Measurements from ENCODE around the gene BTBD2. TPM values are rescaled to one million over a fixed set of nuclear protein-coding genes. Genes with fewer than 3 reads are reported as not detected.

BTBD2 gene
- total and polyA plus RNA-seq, 7 donors = 31.9 to 82.8 (median 46.2) TPM

- Histone ChIP-seq H3K36me3 (no peaks in the 10 kb centered on the region), H3K4me3 (peak overlapping the region in 3 of 4 donors; percentile 21 to 92 (median 76)), H3K9me3 (no peaks in the 10 kb centered on the region), H3K27ac (peak overlapping the region; percentile 78 to 83 (median 80)), H3K27me3 (no peaks in the 10 kb centered on the region), H3K4me1 (peaks cover 0 to 37% (median 35%) of the 10 kb centered on the region in 4 donors)
- WGBS, 2 donors = 60 to 72% methylated on average over 23 of the region's 23 CpGs
- peak; percentile 97 for DNase-seq
- intact Hi-C loops (cut with DNase I) = loop anchor here (2.0 to 5.0 kb wide), 2 partner anchors 45 to 76 kb away; no protein-coding TSS in a partner anchor
- TF ChIP-seq POLR2A (IDR thresholded peaks at IDR 0.05) (no peak), EP300 (IDR thresholded peaks at IDR 0.05) (no peak), POLR2AphosphoS5 (IDR thresholded peaks at IDR 0.05) (peak in 1 of 4 donors; percentile 26)
Measured at GRCh38 chr19:2016041-2016807, 710 bp upstream of the BTBD2 start.

GRCh38 chr19:2014731-2015607 lies 545 bp downstream of the BTBD2 start:
- peak overlapping the region; percentile 70 to 83 (median 76) for H3K27ac ChIP-seq
- H3K27me3 ChIP-seq = no peaks in the 10 kb centered on the region
- peak; percentile 72 for DNase-seq
- peak overlapping the region; percentile 59 to 92 (median 78) for H3K4me3 ChIP-seq
- peaks cover 0 to 37% (median 35%) of the 10 kb centered on the region in 4 donors for H3K4me1 ChIP-seq
- intact Hi-C loops (cut with DNase I) = loop anchor here (2.0 to 5.0 kb wide), 2 partner anchors 72 to 77 kb away; no protein-coding TSS in a partner anchor
- no peaks in the 10 kb centered on the region for H3K9me3 ChIP-seq
- WGBS, 2 donors = 6 to 10% methylated on average over 74 of the region's 74 CpGs
- H3K36me3 ChIP-seq = no peaks in the 10 kb centered on the region
- TF ChIP-seq POLR2AphosphoS5 (IDR thresholded peaks at IDR 0.05) (no peak), CTCF (IDR thresholded peaks at IDR 0.05) (no peak), EP300 (IDR thresholded peaks at IDR 0.05) (no peak)

GRCh38 chr19:2014131-2014571 lies 1.4 kb downstream of the BTBD2 start:
- Histone ChIP-seq H3K27me3 (no peaks in the 10 kb centered on the region), H3K27ac (peak overlapping the region in 3 of 4 donors; percentile 76 to 83 (median 76)), H3K9me3 (no peaks in the 10 kb centered on the region), H3K36me3 (no peaks in the 10 kb centered on the region), H3K4me3 (peak overlapping the region in 3 of 4 donors; percentile 76 to 92 (median 79)), H3K4me1 (peaks cover 0 to 33% (median 30%) of the 10 kb centered on the region in 4 donors)
- TF ChIP-seq CTCF (IDR thresholded peaks at IDR 0.05) = no peak
- TF ChIP-seq EP300 (IDR thresholded peaks at IDR 0.05) = no peak
- TF ChIP-seq POLR2AphosphoS5 (IDR thresholded peaks at IDR 0.05) = no peak
- TF ChIP-seq POLR2A (IDR thresholded peaks at IDR 0.05) = no peak
- 77 to 80% methylated on average over 5 of the region's 5 CpGs for WGBS, 2 donors
- DNase-seq = peak; percentile 67
- intact Hi-C loops (cut with DNase I) = loop anchor here (2.0 kb wide), 1 partner anchor 71 kb away; no protein-coding TSS in a partner anchor

- DNase-seq = no peak
- Histone ChIP-seq H3K27ac (peak overlapping the region in 3 of 4 donors; percentile 34 to 76 (median 35)), H3K27me3 (no peaks in the 10 kb centered on the region), H3K4me1 (peaks cover 0 to 33% (median 30%) of the 10 kb centered on the region in 4 donors), H3K4me3 (peak overlapping the region in 1 of 4 donors; percentile 92), H3K9me3 (no peaks in the 10 kb centered on the region), H3K36me3 (no peaks in the 10 kb centered on the region)
- TF ChIP-seq EP300 (IDR thresholded peaks at IDR 0.05) = no peak
- TF ChIP-seq POLR2AphosphoS5 (IDR thresholded peaks at IDR 0.05) = no peak
- TF ChIP-seq CTCF (IDR thresholded peaks at IDR 0.05) = no peak
- 89 to 94% methylated on average over 6 of the region's 6 CpGs for WGBS, 2 donors
- intact Hi-C loops (cut with DNase I) = no loop called here
Measured at GRCh38 chr19:2013683-2013961, 1.9 kb downstream of the BTBD2 start.

All from sigmoid colon (tissue), 7 donors.